ENCODE data around the gene DPF3. TPM values are rescaled to one million over a fixed set of nuclear protein-coding genes. Genes with fewer than 3 reads are reported as not detected.

DPF3 gene
- total and polyA plus RNA-seq, 9 of the 15 experiments (the other 6 are each of a cell fraction or from before 2014, with no cell fraction given), result 0.21 to 4.9 (median 1.2) TPM

GRCh38 chr14:72879431-72879830 is 14.5 kb downstream of the DPF3 start (continued):
- no peak for TF ChIP-seq PCBP1 (IDR thresholded peaks at IDR 0.05; ENCODE audit: low read depth, low read length, poor library complexity, severe bottlenecking)
- TF ChIP-seq MEF2D (tag; conservative IDR thresholded peaks at IDR 0.05; ENCODE audit: low read depth), result no peak
- TF ChIP-seq CXXC5 (CRISPR knock-in tag; IDR thresholded peaks at IDR 0.05), result no peak
- no peak for TF ChIP-seq RBFOX2 (IDR thresholded peaks at IDR 0.05; ENCODE audit: low read depth, low read length)

DNA sequence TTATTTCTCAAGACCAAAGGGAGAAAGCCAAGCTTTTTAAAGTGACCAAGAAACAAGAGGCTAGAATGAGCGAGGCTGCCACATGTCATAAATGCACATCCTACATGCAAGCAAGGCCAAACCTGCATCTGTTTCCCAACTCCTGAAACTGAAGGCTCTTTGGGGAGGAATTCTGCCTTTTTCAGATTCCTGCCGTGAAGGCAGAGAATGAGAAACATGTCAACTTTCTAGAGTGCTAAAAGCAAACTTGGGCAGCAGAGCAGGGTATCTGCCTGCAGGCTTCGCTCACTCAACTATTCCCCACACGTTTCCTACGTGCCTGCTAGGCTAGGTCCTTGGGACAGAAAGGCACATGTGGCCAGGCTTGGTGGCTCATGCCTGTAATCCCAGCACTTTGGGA is 15.2 kb downstream of the DPF3 start:
- no TSS peak for BruUV-seq (replicated peaks)
- no peaks in the 10 kb centered on the region for H3K36me3 ChIP-seq (ENCODE audit: control insufficient read depth, insufficient read depth, low read length)
- H3K4me3 ChIP-seq, result no peak overlapping the region
- TF ChIP-seq ZBTB34 (CRISPR knock-in tag; IDR thresholded peaks at IDR 0.05) (no peak), RB1 (IDR thresholded peaks at IDR 0.05; ENCODE audit: low read depth) (no peak), SP1 (CRISPR knock-in tag; IDR thresholded peaks at IDR 0.05) (no peak), NR1H2 (CRISPR knock-in tag; IDR thresholded peaks at IDR 0.05) (no peak), MAZ (CRISPR knock-in tag; conservative IDR thresholded peaks at IDR 0.05 in 1 of 2, IDR thresholded peaks at IDR 0.05 in 1 of 2) (no peak), FOSL1 (tag; conservative IDR thresholded peaks at IDR 0.05) (no peak), HDAC3 (IDR thresholded peaks at IDR 0.05; ENCODE audit: borderline replicate concordance, partially characterized antibody) (no peak), ZNF280A (IDR thresholded peaks at IDR 0.05; ENCODE audit: low read depth, partially characterized antibody) (no peak), SOX6 (IDR thresholded peaks at IDR 0.05) (no peak), L3MBTL2 (IDR thresholded peaks at IDR 0.05) (no peak), TAF7 (tag; IDR thresholded peaks at IDR 0.05) (no peak), GATAD2A (IDR thresholded peaks at IDR 0.05) (no peak), STAT6 (CRISPR knock-in tag; IDR thresholded peaks at IDR 0.05) (no peak)
- H4K20me1 ChIP-seq (replicated peaks; ENCODE audit: control insufficient read depth, insufficient read depth, low read length), result no peaks in the 10 kb centered on the region
- ChIA-PET CTCF (ENCODE audit: low intra/inter-chr PET ratio) (no interaction called here), POLR2A (interaction anchor here (0.7 kb wide), 1 partner anchor 319 kb away, joined by 3 read pairs; no protein-coding TSS in a partner anchor)
- no peaks in the 10 kb centered on the region for H3K27me3 ChIP-seq (ENCODE audit: control insufficient read depth in 2 of 2, insufficient read depth in 2 of 2, low read length in 2 of 2)
- no peak for ATAC-seq
- H3K79me2 ChIP-seq (ENCODE audit: control insufficient read depth, insufficient read depth, low read length), result no peaks in the 10 kb centered on the region
- no peak overlapping the region for H2AFZ ChIP-seq (ENCODE audit: low read depth, low read length)
- H3K9me3 ChIP-seq (replicated peaks; ENCODE audit: control insufficient read depth, insufficient read depth, low read depth, low read length), result no peaks in the 10 kb centered on the region
- H3K9me1 ChIP-seq (ENCODE audit: control insufficient read depth, insufficient read depth, low read length), result no peaks in the 10 kb centered on the region
- H3K27ac ChIP-seq (ENCODE audit: extremely low read depth, low read depth, low read length), result no peak overlapping the region
- intact Hi-C loops (cut with micrococcal nuclease) (no loop called here), in situ Hi-C loops (cut with MboI) (no loop called here)
- FAIRE-seq, result no peak
- no peak overlapping the region for H3K4me2 ChIP-seq (ENCODE audit: insufficient read depth, low read length)
- 49% methylated on average over 4 of the region's 5 CpGs for WGBS (ENCODE audit: insufficient coverage, low coverage, missing lambda C conversion rate)
- H3K4me1 ChIP-seq (replicated peaks in 1 of 2; ENCODE audit: control insufficient read depth in 2 of 2, insufficient read depth in 2 of 2, low read length in 2 of 2), result peaks cover 0 to 6% of the 10 kb centered on the region in 2 experiments; a peak in 3 of 5 replicates
- no peak overlapping the region for H3K9ac ChIP-seq (ENCODE audit: insufficient read depth in 1 of 2, low read depth in 2 of 2, low read length in 2 of 2)
- no peak for DNase-seq (ENCODE audit: extremely low read depth in 1 of 4, low spot score in 3 of 4)

Measured in K562 (cell line).